Memory B cell (primary cell): ENCODE data around the gene SYT15B.
"Not testable (repeated sequence)": the region's sequence is repeated elsewhere in the genome, so short reads cannot be mapped to it uniquely, and the experiment has no call there.

Experiments
- ATAC-seq: fragments of 150-1000 bp; cut with Tn5 transposase; 2 replicates; pipeline ENCODE4 v1.10.0; 2021; ENCODE audit warnings: low read depth, mild to moderate bottlenecking, moderate library complexity
- DNase-seq, 2 donors: peaks; one replicate each; pipeline ENCODE4 v3.0.0; 2022; ENCODE audit warnings: low spot score in 2 of 2
- H3K27ac Mint-ChIP-seq: one replicate; pipeline ENCODE4 v1.8.0; 2022; ENCODE audit warnings: mild to moderate bottlenecking, moderate library complexity, mixed read lengths
- H3K27me3 Mint-ChIP-seq: one replicate; pipeline ENCODE4 v1.8.0; 2022; ENCODE audit warnings: mixed read lengths
- H3K36me3 Mint-ChIP-seq: one replicate; pipeline ENCODE4 v1.8.0; 2022; ENCODE audit warnings: mild to moderate bottlenecking, mixed read lengths
- H3K4me1 Mint-ChIP-seq: one replicate; pipeline ENCODE4 v1.8.0; 2022; ENCODE audit warnings: mixed read lengths
- H3K4me3 Mint-ChIP-seq: one replicate; pipeline ENCODE4 v1.8.0; 2022; ENCODE audit warnings: mild to moderate bottlenecking, moderate library complexity, mixed read lengths
- H3K9me3 Mint-ChIP-seq: one replicate; pipeline ENCODE4 v1.8.0; 2022; ENCODE audit warnings: mixed read lengths

Gene SYT15B

GRCh38 chr10:47750360-47750759 lies 13.0 kb downstream of the SYT15B start:
- not testable (repeated sequence) for H3K27ac Mint-ChIP-seq, H3K36me3 Mint-ChIP-seq, H3K4me3 Mint-ChIP-seq, DNase-seq, H3K27me3 Mint-ChIP-seq, ATAC-seq, H3K4me1 Mint-ChIP-seq, H3K9me3 Mint-ChIP-seq

GRCh38 chr10:47746780-47747376 lies 16.5 kb downstream of the SYT15B start:
- H3K4me3 Mint-ChIP-seq, H3K36me3 Mint-ChIP-seq, DNase-seq, H3K9me3 Mint-ChIP-seq, ATAC-seq, H3K27me3 Mint-ChIP-seq, H3K4me1 Mint-ChIP-seq, H3K27ac Mint-ChIP-seq: not testable (repeated sequence)

- not testable (repeated sequence) for H3K4me3 Mint-ChIP-seq, H3K9me3 Mint-ChIP-seq, DNase-seq, H3K4me1 Mint-ChIP-seq, H3K27me3 Mint-ChIP-seq, ATAC-seq, H3K36me3 Mint-ChIP-seq, H3K27ac Mint-ChIP-seq
These were observed 18.5 kb downstream of the SYT15B start for GRCh38 chr10:47744881-47745280.

- peak overlapping the region; percentile 67 for H3K4me3 Mint-ChIP-seq
- DNase-seq (peak; percentile 35 to 49), ATAC-seq (peak; percentile 87)
- not testable (repeated sequence) for H3K36me3 Mint-ChIP-seq, H3K9me3 Mint-ChIP-seq, H3K27me3 Mint-ChIP-seq, H3K4me1 Mint-ChIP-seq, H3K27ac Mint-ChIP-seq
These were observed 19.5 kb downstream of the SYT15B start for GRCh38 chr10:47743611-47744550.

- not testable (repeated sequence) for H3K4me3 Mint-ChIP-seq, H3K9me3 Mint-ChIP-seq, H3K36me3 Mint-ChIP-seq, DNase-seq, H3K27ac Mint-ChIP-seq, H3K4me1 Mint-ChIP-seq, H3K27me3 Mint-ChIP-seq
- peak; percentile 59 for ATAC-seq
These were observed 22.5 kb downstream of the SYT15B start for GRCh38 chr10:47740868-47741267.

GRCh38 chr10:47730911-47731310 lies 32.5 kb downstream of the SYT15B start:
- DNase-seq, H3K9me3 Mint-ChIP-seq, H3K4me1 Mint-ChIP-seq, H3K27ac Mint-ChIP-seq, ATAC-seq, H3K27me3 Mint-ChIP-seq, H3K36me3 Mint-ChIP-seq, H3K4me3 Mint-ChIP-seq: not testable (repeated sequence)

- H3K27me3 Mint-ChIP-seq, H3K27ac Mint-ChIP-seq: not testable (repeated sequence)
- peak; percentile 87 for ATAC-seq
These were observed 37.7 kb downstream of the SYT15B start for GRCh38 chr10:47725740-47726139.

GRCh38 chr10:47725047-47725446 lies 38.3 kb downstream of the SYT15B start:
- not testable (repeated sequence) for H3K4me3 Mint-ChIP-seq, H3K9me3 Mint-ChIP-seq, ATAC-seq, DNase-seq, H3K36me3 Mint-ChIP-seq, H3K27me3 Mint-ChIP-seq, H3K4me1 Mint-ChIP-seq, H3K27ac Mint-ChIP-seq

More at GRCh38 chr10:47725740-47726139, 37.7 kb downstream of the SYT15B start:
- not testable (repeated sequence) for H3K36me3 Mint-ChIP-seq, H3K9me3 Mint-ChIP-seq, H3K4me3 Mint-ChIP-seq, H3K4me1 Mint-ChIP-seq, DNase-seq

- not testable (repeated sequence) for H3K9me3 Mint-ChIP-seq, H3K36me3 Mint-ChIP-seq, H3K4me3 Mint-ChIP-seq, DNase-seq, H3K27me3 Mint-ChIP-seq, H3K4me1 Mint-ChIP-seq
- H3K27ac Mint-ChIP-seq = peak overlapping the region; percentile 16
- ATAC-seq = peak; percentile 36
These were observed 39.3 kb downstream of the SYT15B start for GRCh38 chr10:47724119-47724518.

- DNase-seq, H3K9me3 Mint-ChIP-seq, H3K4me3 Mint-ChIP-seq, H3K36me3 Mint-ChIP-seq, H3K4me1 Mint-ChIP-seq, H3K27me3 Mint-ChIP-seq: not testable (repeated sequence)
- peak overlapping the region; percentile 56 for H3K27ac Mint-ChIP-seq
- ATAC-seq = peak; percentile 57
These were observed 40.0 kb downstream of the SYT15B start for GRCh38 chr10:47723362-47723761.

- not testable (repeated sequence) for H3K4me1 Mint-ChIP-seq, H3K9me3 Mint-ChIP-seq, ATAC-seq
These were observed 46.2 kb downstream of the SYT15B start for GRCh38 chr10:47717011-47717769.

More at GRCh38 chr10:47717011-47717769, 46.2 kb downstream of the SYT15B start:
- H3K4me3 Mint-ChIP-seq, H3K27ac Mint-ChIP-seq, H3K27me3 Mint-ChIP-seq, DNase-seq, H3K36me3 Mint-ChIP-seq: not testable (repeated sequence)
